ENCODE results near the gene ODAD2.
"Not testable (repeated sequence)": the region's sequence is repeated elsewhere in the genome, so short reads cannot be mapped to it uniquely, and the experiment has no call there.

Gene ODAD2

DNA sequence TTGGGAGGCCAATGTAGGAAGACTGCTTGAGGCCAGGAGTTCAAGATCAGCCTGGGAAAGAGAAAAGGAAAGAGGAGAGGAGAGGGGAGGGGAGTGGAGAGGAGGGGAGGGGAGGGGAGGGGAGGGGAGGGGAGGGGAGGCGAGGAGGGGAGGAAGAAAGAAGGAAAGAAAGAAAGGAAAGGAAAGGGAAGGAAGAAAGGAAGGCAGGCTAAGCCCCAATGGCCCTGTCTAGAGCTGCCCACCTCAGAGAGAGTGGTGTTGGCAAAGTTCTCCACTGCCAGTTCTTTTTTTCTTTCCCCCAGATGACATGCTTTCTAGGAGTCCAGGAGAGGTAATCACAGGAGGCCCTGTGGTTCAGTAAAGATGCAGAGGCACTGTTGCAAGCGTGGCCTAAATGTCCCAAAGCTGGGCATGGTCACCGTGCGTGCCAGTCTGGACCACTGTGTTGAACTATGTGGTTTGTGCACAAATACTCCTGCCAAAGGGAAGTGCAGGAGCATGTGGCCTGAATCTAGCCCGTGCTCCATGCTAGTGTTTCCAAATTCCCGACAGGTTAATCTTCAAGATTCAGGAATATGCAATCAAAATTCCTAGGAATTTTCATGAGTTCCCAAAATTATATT, 39.7 kb downstream of the ODAD2 start:
- no peak for DNase-seq (ENCODE audit: low read depth)

DNA sequence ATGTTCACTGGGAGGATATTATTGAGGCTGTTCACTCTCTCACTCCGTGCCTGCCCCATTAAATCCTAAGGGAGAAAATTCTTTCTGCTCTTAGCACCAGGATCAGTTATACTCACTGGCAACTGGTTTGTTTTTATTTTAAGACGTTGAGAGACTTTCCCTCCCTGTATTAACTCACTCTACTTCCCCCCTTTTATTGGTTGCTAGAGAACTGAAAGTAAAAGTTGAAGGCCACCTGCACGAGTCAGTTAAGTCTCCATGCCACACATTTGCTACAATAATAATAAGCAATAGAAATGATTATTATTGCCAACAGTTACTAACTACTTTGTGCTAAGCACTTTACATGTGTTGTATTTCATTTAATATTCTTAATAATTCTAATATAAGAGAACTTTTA, 40.5 kb downstream of the ODAD2 start:
- not testable (repeated sequence) for DNase-seq (ENCODE audit: low read depth)

DNA sequence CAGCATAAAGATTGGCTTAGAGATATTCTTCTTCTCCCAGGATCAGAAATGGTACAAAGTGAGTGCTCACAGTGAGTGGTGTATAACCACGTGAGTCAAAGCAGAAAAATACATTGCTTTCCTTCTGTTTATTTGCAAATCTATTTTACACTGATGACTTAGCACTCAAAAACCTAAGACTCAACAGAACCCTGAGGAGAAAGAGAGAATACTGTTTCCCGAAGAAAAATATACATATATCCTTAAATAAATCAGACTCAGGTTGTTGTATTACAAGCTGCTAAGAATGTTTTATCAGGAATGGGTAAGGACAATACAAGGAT, 48.7 kb downstream of the ODAD2 start:
- DNase-seq (ENCODE audit: low read depth): no peak

DNA sequence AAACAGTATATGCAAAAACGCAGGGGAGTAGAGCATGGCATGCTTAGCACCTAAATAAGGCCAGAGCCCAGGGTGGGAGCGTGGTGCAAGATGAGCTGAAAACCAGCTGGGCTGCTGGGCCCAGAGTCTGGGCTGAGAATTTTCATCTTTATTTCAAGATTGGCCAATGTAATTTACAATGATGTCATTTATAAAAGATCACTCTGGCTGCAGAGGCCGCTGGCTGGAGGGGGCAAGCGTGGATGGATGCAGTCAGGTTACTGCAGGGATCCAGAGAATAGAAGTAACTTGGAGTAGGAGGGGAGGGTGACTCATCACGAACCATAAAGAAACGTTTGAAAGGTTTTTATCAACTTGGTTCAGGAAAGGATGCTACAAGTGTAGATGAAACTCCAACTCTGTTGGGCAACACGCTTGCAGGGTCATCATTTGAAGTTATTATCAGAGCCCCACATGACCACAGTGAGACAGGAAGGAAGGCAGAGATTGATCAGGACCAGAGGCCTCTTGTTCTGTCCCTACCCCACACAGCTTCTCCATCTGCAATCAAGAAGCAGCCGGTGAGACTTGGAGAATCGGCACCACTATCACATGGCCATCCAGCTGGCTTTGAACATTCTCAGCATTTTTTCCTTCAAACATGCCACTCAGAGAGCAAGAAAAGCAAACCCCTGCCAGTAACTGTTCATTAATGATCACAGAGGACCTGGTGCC, 49.2 kb downstream of the ODAD2 start:
- DNase-seq (ENCODE audit: low read depth): no peak

DNA sequence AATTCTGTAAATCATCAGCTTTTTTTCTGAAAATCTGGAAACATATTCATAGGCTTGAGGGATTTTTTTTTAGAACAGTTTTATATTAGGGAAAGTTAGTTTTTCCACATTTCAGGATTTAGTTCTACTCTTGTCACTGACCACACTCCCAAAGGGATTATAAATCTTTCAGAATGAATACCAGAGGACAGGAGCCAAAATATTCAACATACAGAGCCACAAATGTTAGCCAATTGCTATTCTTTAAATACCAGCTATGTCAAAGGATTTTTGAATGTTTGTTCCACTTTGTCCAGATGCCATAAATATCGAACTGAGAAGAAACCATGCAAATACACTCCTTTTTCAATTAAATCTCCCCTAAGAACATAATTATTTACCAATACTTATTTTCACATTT, 50.7 kb downstream of the ODAD2 start:
- no peak for DNase-seq (ENCODE audit: low read depth)

DNA sequence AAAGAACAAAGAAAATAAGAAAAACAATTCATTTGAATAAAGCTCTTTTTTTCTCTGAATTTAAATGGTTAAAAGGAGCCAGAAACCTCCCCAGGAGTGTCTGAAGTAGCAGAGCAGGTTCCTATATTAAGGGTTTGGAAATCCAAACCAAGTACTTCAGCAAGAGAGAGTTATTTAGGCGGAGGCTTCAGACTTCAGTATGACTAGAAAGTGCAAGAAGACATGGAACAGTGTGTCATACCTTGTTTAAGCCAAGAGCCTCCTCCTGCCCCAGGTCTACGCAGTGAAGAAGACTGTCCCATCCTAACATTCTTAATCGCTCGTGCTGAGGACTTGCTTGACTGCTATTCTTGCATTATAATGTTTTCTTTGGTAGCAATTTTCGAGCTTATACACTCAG, 51.3 kb downstream of the ODAD2 start:
- no peak for DNase-seq (ENCODE audit: low read depth)

DNA sequence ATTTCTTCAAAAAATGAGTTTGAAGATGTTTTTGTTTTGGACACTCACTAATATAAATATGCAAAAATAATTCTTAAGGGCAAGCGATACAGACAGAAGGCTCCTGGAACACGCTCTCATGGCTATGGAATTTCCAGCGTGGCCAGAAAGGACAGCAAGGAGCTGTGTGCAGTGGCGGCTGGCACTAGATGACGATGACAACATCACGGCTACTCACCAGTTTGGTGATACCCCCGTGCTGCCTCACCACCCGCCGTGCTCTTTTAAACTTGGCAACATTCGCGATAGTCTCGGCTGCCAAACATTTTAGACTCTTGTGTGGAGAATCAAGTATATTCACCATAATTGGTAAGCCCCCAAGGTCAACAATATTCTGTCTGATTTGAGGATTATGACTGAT, 54.9 kb downstream of the ODAD2 start:
- DNase-seq (ENCODE audit: low read depth): no peak

DNA sequence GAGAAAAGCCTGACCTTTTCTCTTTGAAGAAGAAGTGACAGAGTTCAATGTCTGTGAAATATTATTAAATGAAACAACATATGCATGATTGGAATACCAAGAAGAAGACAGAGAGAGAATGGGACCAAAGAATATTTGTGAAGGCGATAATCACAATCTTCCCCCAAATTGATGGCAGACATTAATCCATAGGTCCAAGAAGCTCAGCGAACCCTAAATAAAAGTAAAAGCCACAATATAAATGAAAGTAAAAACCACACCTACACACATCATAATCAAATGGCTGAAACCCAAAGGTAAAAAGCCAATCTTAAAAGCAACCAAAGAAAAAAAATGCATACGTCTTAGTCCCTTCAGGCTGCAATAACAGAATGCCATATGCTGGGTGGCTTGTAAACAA, 84.0 kb downstream of the ODAD2 start:
- DNase-seq (ENCODE audit: low read depth): no peak

DNA sequence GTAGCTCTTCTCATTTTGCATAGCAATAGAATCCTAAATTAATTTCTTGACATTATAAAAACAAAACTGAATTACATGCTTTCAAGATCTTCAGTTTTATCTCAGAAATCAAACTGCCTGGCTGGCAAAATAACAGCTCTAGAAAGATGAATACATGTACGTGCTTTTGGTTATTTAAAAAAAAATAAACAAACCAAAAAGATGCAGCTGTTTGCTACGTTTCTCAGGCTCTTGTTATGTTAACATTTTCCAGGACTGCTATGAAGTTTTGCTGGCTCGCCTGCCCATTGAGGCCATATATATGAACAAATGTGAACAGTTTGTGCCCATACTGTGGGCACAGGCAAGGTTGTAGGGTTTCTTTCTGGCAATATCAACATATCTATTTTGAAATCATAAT, 86.6 kb downstream of the ODAD2 start:
- DNase-seq (ENCODE audit: low read depth): no peak

DNA sequence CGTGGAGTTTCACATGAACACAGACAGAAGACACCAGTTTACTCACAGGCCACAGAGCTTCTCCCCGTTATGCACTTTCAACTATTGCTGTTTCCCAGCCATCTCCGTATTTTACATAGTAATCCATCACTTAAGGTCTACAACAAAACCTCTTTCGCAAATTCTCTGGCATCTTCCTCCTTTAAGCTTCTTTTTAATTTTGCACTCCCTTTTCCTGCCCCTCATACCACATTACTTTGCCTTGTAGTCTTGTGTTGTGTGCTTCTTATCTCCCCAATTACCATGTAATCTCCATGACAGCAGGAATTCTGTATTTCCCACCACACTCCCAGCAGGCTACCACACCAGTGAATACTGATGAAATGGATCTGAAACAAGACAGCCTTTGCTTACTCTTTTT, 87.3 kb downstream of the ODAD2 start:
- no peak for DNase-seq (ENCODE audit: low read depth)

DNA sequence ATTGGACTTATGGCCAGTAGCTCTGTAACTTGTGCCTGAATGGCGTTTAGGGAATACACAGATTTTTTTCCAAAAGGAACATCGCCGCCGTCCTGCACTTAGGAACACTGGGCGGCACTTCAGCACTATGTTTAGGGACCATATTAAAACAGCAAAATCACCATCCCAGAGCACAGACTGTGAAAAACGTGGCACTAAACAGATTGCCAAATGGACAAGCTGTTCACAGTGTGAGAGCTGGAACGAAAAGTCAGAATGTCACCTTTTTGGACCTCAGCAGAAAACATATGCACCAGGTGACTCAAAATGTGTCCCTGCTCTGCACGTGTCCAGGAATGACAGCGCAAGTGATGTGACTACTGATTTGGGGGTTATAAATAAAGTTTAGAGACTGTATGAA, 87.9 kb downstream of the ODAD2 start:
- no peak for DNase-seq (ENCODE audit: low read depth)

DNA sequence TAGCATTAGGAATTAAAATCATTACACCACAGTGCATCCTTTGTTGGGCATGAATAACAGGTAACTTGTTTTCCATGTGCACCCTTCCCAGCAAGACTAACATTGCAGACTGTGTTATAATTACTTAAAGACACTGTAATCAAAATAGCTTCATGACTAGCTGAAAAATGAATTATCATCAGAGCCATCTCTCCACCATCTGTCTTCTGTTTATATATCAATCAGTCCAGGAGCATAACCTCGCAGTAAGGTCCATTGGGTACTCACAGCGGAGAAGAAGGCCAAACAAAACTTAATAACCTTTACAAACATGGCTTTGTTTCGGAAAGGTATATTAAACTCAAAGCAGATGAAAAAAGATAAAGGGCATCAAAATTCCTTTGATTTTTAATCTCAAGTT, 90.6 kb downstream of the ODAD2 start:
- no peak for DNase-seq (ENCODE audit: low read depth)

DNA sequence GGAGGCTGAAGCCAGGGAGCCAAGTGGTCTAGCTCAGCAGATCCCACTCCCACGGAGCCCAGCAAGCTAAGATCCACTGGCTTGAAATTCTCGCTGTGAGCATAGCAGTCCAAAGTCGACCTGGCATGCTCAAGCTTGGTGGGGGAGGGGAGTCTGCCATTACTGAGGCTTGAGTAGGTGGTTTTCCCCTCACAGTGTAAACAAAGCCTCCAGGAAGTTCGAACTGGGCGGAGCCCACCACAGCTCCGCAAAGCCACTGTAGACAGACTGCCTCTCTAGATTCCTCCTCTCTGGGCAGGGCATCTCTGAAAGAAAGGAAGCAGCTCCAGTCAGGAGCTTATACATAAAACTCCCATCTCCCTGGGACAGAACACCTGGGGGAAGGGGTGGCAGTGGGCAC, 99.4 kb downstream of the ODAD2 start:
- DNase-seq (ENCODE audit: low read depth): not testable (repeated sequence)

DNA sequence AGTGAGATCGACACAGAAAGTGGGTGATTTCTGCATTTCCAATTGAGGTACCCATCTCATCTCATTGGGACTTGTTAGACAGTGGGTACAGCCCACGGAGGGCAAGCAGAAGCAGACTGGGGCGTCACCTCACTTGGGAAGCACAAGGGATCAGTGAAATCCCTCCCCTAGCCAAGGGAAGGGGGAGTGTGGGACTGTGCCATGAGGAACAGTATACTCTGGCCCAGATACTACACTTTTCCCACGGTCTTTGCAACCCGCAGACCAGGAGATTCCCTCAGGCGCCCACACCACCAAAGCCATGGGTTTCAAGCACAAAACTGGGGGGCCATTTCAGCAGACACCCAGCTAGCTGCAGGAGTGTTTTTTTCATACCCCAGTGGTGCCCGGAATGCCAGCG, 99.8 kb downstream of the ODAD2 start:
- DNase-seq (ENCODE audit: low read depth): no peak

DNA sequence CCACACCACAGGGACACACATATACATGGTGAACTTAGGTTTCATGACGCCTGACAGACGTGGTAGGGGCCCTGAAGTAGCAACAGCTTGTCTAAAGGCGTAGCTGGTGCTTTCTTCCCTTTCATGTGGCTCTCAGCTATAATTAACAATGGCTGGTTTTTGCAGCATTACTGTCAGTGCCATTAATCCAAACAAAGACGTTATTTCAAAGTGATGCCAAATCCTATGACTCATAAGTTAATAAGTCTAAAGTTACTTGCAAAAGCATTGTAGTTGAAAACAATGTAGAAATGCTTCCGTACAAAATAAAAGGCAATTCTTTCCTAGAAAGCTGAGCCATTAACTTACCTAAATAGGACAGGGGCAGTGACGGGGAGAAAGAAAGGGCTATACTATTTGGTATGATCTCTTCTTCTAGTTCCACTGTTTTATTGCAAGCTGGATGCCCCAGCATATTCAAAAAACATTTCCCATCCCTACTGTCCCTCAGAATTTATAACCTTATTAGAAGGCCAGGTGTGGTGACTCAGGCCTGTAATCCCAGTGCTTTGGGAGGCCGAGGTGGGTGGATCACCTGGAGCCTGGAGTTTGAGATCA, 105.4 kb downstream of the ODAD2 start:
- no peak for DNase-seq (ENCODE audit: low read depth)

DNA sequence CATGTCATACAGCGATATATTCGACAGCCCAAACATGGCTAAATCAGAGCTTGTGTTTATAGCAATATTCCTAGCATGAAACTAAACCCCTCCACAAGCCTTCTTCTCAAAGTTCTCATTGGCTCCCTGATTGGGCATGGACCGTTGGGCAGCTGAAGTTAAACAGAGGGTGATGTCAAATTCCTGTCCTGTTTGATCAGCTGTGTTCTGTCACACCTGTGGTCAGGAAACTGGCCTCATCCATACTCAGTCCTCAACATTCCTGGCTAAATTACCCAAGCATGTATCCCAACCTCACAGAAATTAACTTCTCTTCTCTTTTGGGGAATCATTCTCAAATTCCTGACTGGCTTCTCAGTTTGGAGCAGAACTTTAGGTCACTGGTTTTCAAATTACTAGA, 107.9 kb downstream of the ODAD2 start:
- DNase-seq (ENCODE audit: low read depth): no peak

DNA sequence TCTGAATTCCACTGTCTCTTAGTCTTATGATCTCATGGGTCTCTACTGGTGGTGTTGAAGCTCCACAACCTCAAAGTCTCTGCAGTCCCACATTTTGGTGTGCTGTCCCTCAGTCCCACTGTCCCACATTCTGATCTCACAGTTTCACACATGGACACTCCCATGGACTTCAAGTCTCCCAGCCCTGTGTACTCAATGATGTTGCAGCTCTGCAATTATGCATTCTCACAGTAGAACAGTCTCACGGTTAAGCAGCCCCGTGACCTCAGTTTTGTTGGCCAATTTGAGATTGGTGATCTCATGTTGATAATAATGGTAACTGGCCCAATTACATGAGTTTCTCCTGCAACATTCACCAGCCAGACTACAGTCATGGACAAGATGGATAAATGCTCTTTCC, 109.4 kb downstream of the ODAD2 start:
- DNase-seq (ENCODE audit: low read depth): no peak

DNA sequence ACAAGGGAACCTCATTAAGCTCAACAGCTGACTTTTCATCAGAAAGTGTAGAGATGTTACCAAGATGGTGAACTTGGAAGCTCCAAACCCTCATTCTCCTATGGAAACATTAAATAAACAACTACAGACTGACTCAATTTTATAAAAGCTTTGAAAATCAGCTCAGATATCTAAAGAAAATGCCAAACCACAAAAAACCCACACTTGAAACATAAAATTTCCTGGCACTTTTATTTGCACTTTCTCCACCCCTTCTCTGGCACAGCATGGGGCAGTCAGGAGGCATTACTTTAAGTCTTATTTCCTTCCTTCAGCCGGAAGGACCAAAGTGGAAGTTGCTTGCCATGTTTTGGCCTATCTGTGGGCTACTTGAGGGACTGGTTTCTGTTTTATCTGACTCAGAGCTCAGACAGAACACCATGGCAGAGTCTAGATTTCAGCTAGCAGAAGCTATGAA, 114.7 kb downstream of the ODAD2 start:
- DNase-seq (ENCODE audit: low read depth): no peak

DNA sequence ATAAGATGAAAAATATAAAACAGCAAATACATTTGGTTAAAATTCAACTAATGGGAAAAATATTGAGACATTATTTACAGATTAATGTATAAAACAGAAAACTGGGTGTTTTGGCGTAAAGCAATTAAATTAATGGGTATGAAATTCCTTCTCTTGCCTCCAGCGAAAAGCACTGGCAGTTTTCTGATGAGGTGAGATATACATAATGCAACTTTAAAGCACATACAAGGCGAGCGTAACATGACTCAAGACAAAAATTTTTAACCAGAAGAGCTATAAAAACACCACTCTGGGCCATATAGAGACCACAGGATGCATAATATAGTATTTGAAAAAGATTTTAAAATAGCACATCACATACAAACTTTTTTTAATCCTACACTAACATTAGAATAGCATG, 120.6 kb downstream of the ODAD2 start:
- no peak for DNase-seq (ENCODE audit: low read depth)

DNA sequence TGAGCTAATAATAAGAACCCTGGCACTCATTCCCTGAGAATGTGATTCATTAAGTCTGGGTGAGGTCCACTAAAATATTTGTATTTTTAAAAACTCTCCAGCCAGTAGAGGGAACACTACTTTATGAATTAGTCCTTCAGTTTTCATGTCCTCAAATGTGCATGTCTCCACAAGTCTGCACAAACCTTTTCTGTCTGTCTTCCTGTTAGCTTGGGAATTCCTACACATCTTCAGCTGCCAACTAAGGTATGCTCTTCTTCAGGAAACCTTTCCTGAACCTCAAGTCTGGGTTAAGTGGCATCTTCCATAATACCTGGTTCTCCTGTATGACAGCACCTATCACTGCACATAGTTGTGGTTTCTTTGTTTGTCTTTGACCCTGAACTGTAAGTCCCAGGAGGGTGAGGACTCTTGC, 133.7 kb downstream of the ODAD2 start:
- no peak for DNase-seq (ENCODE audit: low read depth)

DNA sequence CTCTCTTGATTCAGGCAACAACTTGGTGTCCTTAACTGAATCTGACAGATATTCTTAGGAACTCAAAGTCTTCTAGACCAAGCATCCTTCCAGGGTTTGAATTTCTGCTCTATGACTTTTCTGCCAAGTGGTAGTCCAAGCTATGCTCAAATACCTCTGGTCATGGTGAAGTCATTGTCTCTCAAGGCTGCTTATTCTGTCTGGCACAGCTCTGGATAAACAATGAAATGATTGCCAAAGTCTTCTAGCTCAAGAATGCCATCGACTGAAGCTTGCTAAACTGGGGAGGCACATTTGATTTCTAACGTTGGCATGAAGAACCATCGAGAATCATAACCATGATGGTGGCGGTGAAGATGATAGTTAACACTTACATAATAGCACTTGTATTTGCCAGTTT, 137.1 kb downstream of the ODAD2 start:
- no peak for DNase-seq (ENCODE audit: low read depth)

DNA sequence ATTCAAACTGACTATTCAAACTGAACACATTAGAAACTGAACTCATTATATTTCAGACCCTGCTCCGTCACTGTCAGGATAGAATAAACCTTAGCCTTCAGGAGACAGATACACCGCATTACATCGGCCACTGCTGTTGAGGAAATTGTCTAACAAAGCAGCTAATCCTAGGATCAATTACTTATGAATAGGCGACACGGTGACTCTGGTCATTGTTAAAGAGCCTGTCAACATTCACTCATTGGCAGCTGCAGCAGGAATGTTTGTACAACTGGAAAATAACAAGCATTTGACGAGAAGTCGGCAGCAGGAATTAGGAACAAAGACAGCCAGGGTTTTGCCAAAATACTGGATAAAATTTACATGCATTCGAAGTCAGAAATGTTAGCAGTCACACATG, 141.3 kb downstream of the ODAD2 start:
- no peak for DNase-seq (ENCODE audit: low read depth)

DNA sequence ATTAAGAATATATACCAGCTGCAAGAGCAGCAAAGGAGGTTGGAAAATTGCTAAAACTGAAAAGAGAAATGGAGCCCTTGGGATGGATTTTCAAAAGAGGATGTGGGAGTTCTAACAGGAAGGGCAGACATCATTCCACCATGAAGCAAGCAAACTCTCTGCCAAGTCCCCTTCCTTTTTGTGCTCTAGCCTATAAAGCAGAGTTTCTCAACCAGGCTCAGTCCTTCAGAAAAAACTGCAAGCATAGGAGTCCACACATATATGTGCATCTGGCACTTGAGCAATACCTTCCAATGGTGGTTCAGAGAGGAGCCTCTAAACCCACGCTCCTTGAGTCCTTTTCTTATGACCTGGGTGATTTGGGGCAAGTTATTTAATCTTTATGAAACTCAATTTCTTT, 154.7 kb downstream of the ODAD2 start:
- DNase-seq (ENCODE audit: low read depth): no peak

DNA sequence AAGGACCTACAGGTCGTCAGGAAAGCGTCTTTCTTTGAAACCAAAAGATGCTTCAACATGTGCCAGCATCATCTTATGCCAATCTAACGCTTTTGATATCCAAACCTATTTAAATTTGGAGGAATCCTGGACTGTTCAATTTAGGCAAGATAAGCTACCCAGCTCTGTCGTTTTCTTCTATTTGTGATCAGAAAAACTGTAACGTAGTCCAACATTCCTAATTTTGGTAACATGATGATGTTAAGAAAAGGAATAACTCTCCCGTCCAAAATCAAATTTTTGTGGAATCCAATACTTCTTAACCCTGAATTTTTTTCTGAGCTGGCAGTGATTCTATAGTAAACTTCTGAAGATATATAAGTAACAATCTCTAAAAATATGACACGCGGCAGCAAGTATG, 160.0 kb downstream of the ODAD2 start:
- DNase-seq (ENCODE audit: low read depth): no peak

All from T follicular helper cell (primary cell).